Measurements from ENCODE around the gene MAPK4.

Gene MAPK4

GRCh38 chr18:50630895-50631294, 71.0 kb downstream of the MAPK4 start:
- no peaks in the 10 kb centered on the region for H3K4me1 ChIP-seq (ENCODE audit: insufficient read depth, low read length, poor library complexity, severe bottlenecking)
- no peak overlapping the region for H3K4me3 ChIP-seq (ENCODE audit: low read length, poor library complexity, severe bottlenecking)
- TF ChIP-seq CTCF (conservative IDR thresholded peaks at IDR 0.05; ENCODE audit: low read length) (no peak), EZH2phosphoT487 (IDR thresholded peaks at IDR 0.05; ENCODE audit: borderline replicate concordance) (no peak)

GRCh38 chr18:50632895-50633515, 73.1 kb downstream of the MAPK4 start:
- Histone ChIP-seq H3K4me2 (ENCODE audit: low read depth, low read length, poor library complexity, severe bottlenecking) (no peak overlapping the region), H3K4me3 (ENCODE audit: low read length, poor library complexity, severe bottlenecking) (no peak overlapping the region), H3K9me3 (ENCODE audit: insufficient read depth, low read depth, low read length) (no peaks in the 10 kb centered on the region; the same call in 1 of the 2 replicates), H2AFZ (ENCODE audit: low read length) (no peak overlapping the region), H4K20me1 (ENCODE audit: insufficient read depth, low read length, poor library complexity, severe bottlenecking) (no peaks in the 10 kb centered on the region), H3K79me2 (ENCODE audit: insufficient read depth, low read length) (no peaks in the 10 kb centered on the region), H3K36me3 (ENCODE audit: insufficient read depth, low read length) (no peaks in the 10 kb centered on the region), H3K9ac (ENCODE audit: low read depth, low read length, poor library complexity, severe bottlenecking) (no peak overlapping the region), H3F3A (ENCODE audit: low read depth) (no peaks in the 10 kb centered on the region), H3K9me2 (replicated peaks; ENCODE audit: low read depth, low read length) (no peaks in the 10 kb centered on the region), H3K4me1 (ENCODE audit: insufficient read depth, low read length, poor library complexity, severe bottlenecking) (no peaks in the 10 kb centered on the region), H3K27me3 (ENCODE audit: insufficient read depth, low read length, poor library complexity, severe bottlenecking) (no peaks in the 10 kb centered on the region)
- TF ChIP-seq CTCF (conservative IDR thresholded peaks at IDR 0.05; ENCODE audit: low read length) (no peak), EZH2phosphoT487 (IDR thresholded peaks at IDR 0.05; ENCODE audit: borderline replicate concordance) (no peak)

More at GRCh38 chr18:50630895-50631294, 71.0 kb downstream of the MAPK4 start:
- H3K79me2 ChIP-seq (ENCODE audit: insufficient read depth, low read length), result no peaks in the 10 kb centered on the region
- H3K9ac ChIP-seq (ENCODE audit: low read depth, low read length, poor library complexity, severe bottlenecking), result no peak overlapping the region
- H3K9me2 ChIP-seq (replicated peaks; ENCODE audit: low read depth, low read length), result no peaks in the 10 kb centered on the region
- no peaks in the 10 kb centered on the region for H4K20me1 ChIP-seq (ENCODE audit: insufficient read depth, low read length, poor library complexity, severe bottlenecking)
- H3F3A ChIP-seq (ENCODE audit: low read depth), result no peaks in the 10 kb centered on the region
- no peaks in the 10 kb centered on the region; the same call in 1 of the 2 replicates for H3K9me3 ChIP-seq (ENCODE audit: insufficient read depth, low read depth, low read length)
- H3K27me3 ChIP-seq (ENCODE audit: insufficient read depth, low read length, poor library complexity, severe bottlenecking), result no peaks in the 10 kb centered on the region
- no peaks in the 10 kb centered on the region for H3K36me3 ChIP-seq (ENCODE audit: insufficient read depth, low read length)
- H3K4me2 ChIP-seq (ENCODE audit: low read depth, low read length, poor library complexity, severe bottlenecking), result no peak overlapping the region
- no peak overlapping the region for H2AFZ ChIP-seq (ENCODE audit: low read length)

- H3K9me2 ChIP-seq (replicated peaks; ENCODE audit: low read depth, low read length), result no peaks in the 10 kb centered on the region
- H3K79me2 ChIP-seq (ENCODE audit: insufficient read depth, low read length), result no peaks in the 10 kb centered on the region
- no peaks in the 10 kb centered on the region for H3F3A ChIP-seq (ENCODE audit: low read depth)
- H3K9ac ChIP-seq (ENCODE audit: low read depth, low read length, poor library complexity, severe bottlenecking), result no peak overlapping the region
- H2AFZ ChIP-seq (ENCODE audit: low read length), result no peak overlapping the region
- no peaks in the 10 kb centered on the region for H3K36me3 ChIP-seq (ENCODE audit: insufficient read depth, low read length)
- H3K4me3 ChIP-seq (ENCODE audit: low read length, poor library complexity, severe bottlenecking), result no peak overlapping the region
- H4K20me1 ChIP-seq (ENCODE audit: insufficient read depth, low read length, poor library complexity, severe bottlenecking), result no peaks in the 10 kb centered on the region
- TF ChIP-seq EZH2phosphoT487 (IDR thresholded peaks at IDR 0.05; ENCODE audit: borderline replicate concordance), result no peak
- TF ChIP-seq CTCF (conservative IDR thresholded peaks at IDR 0.05; ENCODE audit: low read length), result no peak
- no peaks in the 10 kb centered on the region; the same call in 1 of the 2 replicates for H3K9me3 ChIP-seq (ENCODE audit: insufficient read depth, low read depth, low read length)
- no peaks in the 10 kb centered on the region for H3K27me3 ChIP-seq (ENCODE audit: insufficient read depth, low read length, poor library complexity, severe bottlenecking)
- no peak overlapping the region for H3K4me2 ChIP-seq (ENCODE audit: low read depth, low read length, poor library complexity, severe bottlenecking)
- H3K4me1 ChIP-seq (ENCODE audit: insufficient read depth, low read length, poor library complexity, severe bottlenecking), result no peaks in the 10 kb centered on the region
Observed at GRCh38 chr18:50633992-50634391, 74.1 kb downstream of the MAPK4 start.
